Measurements from ENCODE around the gene SLA2. TPM values are rescaled to one million over a fixed set of nuclear protein-coding genes. Genes with fewer than 3 reads are reported as not detected.
"Not testable (repeated sequence)": the region's sequence is repeated elsewhere in the genome, so short reads cannot be mapped to it uniquely, and the experiment has no call there.

The SLA2 gene, protein sequence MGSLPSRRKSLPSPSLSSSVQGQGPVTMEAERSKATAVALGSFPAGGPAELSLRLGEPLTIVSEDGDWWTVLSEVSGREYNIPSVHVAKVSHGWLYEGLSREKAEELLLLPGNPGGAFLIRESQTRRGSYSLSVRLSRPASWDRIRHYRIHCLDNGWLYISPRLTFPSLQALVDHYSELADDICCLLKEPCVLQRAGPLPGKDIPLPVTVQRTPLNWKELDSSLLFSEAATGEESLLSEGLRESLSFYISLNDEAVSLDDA
- total RNA-seq = 0.30 TPM
- long read RNA-seq = 0 reads

DNA sequence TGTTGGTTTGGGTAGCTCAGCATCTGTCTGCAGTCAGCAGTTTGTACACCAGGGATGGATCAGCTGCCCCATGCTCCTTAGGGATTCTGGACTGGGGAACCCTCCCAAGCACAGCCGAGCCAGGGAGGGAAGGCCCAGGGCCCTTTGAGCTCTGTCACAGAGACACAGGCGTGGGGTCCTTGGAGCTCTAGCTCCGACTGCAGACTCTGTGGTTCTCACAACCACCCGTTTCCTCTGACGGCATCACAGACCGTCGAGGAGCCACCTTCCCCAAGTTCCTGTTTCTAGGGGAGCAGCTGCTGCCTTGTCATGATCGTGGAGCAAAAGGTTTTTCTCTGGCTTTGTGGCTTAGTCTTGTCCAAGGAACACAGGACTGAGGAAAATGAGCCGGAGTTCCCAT, at the start of gene SLA2:
SLA2 (minus strand) TSS at position 199 of the 400 bp plus-strand sequence. CDS start 4,861 bp downstream, outside the sequence.
- ATAC-seq = no peak
- intact Hi-C loops (cut with DNase I) = no loop called here
- DNase-seq (ENCODE audit: missing footprints) = peak; percentile 73

DNA sequence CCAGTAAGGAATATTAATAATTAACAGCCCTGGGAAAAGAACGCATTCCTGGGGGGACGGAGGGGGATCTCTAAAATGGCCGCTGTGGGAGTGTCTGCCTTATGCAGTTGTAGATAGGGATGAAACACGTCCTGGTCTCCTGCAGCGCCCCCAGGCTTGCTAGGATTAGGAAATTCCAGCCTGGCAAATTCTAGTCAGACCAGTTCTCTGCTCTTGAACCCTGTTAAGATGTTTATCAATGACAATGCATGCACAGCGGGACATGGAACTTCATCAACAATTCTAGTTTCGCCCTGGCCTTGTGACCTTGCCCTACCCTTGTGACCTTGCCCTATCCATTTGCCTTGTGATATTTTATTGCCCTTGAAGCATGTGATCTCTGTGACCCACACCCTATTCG, 49.5 kb upstream of the SLA2 start:
- ATAC-seq; intact Hi-C loops (cut with DNase I); DNase-seq (ENCODE audit: missing footprints): not testable (repeated sequence)

DNA sequence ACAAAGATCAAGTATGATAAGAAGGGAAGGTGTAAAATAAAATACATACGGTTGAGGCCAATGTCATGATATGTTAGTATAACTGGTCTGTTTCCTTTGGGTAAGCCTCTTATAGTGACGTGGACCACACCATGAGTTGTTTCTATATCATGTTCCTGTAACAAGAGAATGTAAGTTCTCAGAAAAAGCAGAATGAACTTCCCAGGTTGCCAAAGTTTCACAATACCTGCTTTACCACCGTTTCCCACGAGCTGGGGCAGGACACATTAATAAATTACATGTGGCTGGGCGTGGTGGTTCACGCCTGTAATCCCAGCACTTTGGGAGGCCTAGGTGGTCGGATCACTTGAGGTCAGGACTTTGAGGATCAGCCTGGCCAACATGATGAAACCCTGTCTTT, 42.6 kb upstream of the SLA2 start:
- ATAC-seq = no peak
- intact Hi-C loops (cut with DNase I) = no loop called here
- DNase-seq (ENCODE audit: missing footprints) = no peak

DNA sequence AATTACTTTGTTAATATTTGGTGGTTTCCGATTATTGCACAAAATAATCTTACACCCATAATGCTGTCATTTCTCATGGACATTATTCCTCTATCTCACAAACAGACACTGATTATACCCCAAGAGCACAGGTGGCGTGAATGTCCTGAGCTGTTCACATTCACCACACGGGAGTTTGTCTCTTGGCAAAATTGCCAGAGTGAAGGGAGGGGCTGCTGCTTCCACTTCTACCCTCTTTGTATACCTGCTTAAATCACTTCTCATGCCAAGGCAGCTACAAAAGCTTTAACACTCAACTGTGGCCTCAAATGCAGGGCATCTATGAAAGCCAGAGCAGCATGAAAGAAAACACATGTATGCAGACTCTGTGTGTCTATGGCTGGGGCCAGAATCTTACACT, 41.9 kb upstream of the SLA2 start:
- DNase-seq (ENCODE audit: missing footprints) (no peak), ATAC-seq (no peak)

DNA sequence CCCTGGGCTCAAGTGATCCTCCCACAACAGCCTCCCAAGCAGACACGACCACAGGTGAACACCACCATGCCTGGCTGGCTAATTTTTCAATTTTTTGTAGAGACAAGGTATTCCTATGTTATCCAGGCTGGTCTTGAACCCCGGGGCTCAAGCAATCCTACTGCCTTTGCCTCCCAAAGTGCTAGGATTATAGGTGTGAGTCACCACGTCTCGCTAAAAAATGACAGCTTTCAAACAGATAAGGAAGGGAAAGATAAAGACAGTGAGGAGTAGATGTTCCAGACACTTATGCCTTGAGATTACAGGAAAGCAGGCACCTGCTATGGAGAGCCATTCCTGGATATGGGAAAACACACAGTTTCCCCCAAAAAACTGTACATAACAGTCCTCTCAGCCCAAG, 40.9 kb upstream of the SLA2 start:
- no peak for DNase-seq (ENCODE audit: missing footprints)
- ATAC-seq = no peak
- intact Hi-C loops (cut with DNase I) = no loop called here

More for the DNA sequence above, 41.9 kb upstream of the SLA2 start:
- intact Hi-C loops (cut with DNase I) = no loop called here

DNA sequence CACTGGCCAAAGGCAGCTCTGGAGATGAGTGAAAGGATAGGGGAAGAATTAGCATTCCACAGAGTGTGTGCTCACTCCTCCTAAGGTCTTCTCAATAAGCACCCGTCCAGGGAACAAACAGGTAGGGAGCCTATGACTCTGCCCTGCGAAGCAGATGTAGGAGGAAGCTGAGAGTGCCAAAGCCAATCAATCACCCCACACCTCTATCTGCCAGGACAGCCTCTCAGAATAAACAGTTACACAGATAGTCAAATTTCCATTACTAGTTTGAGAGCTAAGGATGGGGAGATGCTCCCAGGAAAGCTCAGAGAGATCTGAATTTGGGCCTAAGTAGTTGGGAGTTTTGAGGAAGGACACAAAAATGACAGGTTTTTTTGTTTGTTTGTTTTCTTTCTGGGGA, 40.5 kb upstream of the SLA2 start:
- ATAC-seq (peak; percentile 59), DNase-seq (ENCODE audit: missing footprints) (no peak)
- intact Hi-C loops (cut with DNase I) = no loop called here

DNA sequence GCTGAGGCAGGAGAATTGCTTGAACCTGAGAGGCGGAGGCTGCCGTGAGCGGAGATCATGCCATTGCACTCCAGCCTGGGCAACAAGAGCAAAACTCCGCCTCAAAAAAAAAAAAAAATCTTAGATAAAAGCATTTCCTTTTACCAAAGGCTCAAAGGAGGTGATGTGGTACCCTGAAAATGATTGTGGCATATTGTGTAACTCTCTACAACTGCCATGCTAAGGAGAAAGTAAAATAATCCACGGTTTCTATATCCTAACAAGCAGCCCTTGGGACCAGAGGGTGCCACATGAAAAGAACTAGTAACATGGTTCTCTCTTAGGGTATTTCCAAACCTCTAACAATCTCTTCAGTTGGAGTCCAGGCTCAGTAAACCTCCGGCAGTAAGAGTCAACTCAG, 38.8 kb upstream of the SLA2 start:
- no peak for DNase-seq (ENCODE audit: missing footprints)
- intact Hi-C loops (cut with DNase I) = no loop called here
- ATAC-seq = no peak

DNA sequence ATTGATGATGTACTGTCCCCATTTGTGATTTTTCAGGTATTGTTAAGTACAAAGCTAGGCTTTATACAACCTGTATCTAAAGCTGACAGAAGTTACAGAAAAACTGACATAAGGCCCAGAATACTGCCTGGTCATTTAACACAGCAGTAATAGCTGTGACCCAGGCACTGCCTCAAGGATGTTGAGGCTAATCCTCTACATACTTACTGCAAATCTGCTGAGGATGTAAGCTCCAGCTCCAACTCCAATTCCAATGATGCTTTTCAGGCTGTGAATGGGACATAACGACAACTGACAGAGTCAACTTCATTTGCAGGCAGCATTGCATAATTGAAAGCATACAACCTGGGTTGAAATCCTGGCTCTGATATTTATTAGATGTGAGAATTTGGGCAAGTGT, 36.3 kb upstream of the SLA2 start:
- no peak for DNase-seq (ENCODE audit: missing footprints)
- ATAC-seq = no peak
- intact Hi-C loops (cut with DNase I) = no loop called here

DNA sequence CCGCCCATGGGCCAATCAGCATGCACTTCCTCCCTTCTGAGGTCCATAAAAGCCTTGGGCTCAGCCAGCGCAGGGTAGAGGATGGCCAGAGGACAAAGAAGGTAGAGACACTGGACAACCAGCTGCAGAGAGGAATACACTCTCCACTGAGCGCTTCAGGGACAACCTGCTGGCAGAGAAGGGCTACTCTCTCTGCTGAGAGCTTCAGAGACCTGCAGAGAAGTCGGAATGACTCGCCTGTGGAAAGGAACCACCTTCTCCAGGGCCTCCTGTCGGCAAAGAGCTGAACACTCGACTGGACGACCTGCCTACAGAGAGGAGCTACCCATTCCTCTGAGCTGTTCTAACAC, 31.4 kb upstream of the SLA2 start:
- intact Hi-C loops (cut with DNase I) = no loop called here
- DNase-seq (ENCODE audit: missing footprints) (no peak), ATAC-seq (no peak)

DNA sequence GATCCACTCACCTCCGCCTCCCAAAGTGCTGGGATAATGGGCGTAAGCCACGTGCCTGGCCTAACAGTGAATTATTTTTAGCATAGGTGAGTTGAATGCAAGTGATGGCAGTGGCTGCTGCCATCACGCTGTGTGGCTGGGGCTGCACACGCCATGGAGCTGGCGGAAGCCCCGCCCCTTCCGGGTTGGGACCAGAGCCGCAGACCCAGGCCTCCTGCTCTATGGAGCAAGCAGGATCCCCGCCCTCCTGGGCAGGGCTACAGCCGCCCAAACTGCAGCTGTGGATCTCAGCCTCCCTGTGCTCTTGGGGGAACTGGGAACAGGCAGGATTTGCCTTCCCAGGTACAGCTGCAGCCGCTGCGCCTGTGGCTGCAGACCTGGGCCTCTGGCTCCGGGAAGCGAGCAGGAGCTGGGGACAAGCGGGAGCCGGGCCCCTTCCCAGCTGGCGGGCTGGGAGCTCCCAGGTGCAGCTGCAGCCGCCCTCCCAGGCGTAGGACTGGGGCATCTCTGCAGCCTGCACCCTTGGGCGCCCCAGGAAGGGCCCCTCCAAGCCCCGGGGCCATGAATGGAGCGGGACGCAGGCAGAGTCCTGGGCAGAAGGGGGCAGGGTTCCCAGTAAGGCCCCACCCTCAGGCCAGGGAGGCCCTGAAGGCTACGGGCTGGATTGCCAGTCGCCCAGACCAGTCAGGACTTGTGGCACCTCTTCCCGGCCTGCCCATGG, 30.9 kb upstream of the SLA2 start:
- intact Hi-C loops (cut with DNase I) = no loop called here
- ATAC-seq (no peak), DNase-seq (ENCODE audit: missing footprints) (no peak)

DNA sequence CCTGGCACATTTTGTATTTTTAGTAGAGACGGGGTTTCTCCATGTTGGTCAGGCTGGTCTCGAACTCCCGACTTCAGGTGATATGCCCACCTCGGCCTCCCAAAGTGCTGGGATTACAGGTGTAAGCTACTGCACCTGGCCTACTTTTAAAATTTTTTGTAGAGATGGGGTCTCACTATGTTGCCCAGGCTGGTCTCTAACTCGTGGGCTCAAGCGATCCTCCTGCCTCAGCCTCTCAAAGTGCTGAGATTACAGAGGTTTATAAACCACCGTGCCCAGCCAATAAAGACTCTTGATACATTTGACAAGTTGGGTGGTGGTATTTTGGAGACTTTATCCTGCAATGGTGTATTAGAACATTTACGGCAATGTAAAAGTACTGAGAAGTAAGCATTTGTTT, 29.5 kb upstream of the SLA2 start:
- DNase-seq (ENCODE audit: missing footprints); ATAC-seq; intact Hi-C loops (cut with DNase I): not testable (repeated sequence)

DNA sequence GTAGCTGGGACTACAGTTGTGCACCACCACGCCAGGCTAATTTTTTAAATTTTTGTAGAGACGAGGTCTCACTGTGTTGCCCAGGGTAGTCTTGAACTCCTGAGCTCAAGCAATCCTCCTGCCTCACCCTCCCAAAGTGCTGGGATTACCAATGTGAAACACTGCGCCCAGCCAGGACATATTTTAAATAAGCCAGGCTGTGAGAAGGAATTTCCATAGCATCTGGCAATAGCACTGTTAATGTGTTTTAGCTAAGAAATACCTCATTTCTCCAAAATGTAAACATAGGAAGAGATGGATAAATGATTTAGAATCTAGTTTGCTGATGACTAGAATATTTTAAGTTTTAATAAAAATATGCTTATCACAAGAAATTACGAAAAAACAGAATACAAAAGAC, 27.0 kb upstream of the SLA2 start:
- intact Hi-C loops (cut with DNase I) = no loop called here
- DNase-seq (ENCODE audit: missing footprints) (no peak), ATAC-seq (no peak)

DNA sequence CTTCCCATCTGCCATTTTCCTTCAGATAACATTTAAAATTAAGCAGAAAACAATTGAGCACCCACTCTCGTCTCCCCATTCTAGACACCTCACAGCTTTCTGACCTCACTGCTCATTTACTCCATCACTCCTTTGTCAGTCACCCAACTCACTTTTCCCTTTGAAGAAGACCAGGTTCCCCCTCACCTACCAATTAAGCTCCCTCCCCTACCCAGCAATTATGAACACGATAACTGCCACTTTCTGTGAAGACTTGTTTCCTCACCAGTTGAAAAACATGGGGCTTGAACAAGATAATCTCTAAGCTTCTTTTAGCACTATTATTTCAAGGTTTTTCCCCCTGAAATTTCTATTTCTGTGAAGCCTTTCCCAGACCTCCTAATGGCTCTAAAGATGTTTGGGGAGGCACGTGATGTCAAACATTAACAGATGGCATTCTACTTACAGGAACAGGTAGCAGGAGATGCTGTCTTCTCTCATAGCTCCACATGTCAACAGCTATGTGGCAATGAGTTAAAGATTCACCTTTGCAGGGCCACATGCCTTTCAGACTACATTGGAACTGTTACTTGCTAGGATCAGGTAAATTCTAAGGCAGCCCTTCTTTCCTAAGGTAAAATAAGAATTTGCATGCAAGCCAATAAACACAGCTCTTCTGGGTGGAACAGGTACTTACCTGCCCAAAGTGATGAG, 24.8 kb upstream of the SLA2 start:
- intact Hi-C loops (cut with DNase I) = no loop called here
- no peak for ATAC-seq

DNA sequence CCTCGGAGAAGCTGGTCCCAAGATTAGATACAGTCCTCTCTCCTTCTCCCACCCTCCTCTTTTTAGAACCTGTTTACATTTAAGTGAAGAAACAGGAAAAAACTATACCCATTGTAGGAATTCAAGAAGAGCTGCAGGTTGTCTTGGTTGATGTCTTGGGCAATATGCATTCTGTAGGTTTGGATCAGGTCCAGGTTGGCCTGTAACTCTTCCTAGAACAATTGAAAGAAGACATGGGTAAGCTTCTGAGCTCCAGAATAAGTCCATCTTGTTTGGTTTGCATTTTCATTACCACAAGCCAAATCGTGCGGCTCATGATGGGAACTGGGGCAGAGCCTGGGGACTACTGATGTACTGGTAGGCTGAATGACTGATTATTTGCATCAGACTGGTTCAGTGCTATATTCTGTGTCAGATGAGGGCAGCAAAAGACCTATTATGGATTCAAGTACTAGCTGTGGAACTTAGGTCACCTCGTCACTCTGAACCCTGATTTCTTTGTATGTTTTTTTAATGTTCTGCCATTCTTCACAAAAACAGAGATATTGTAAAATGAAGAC, 20.3 kb upstream of the SLA2 start:
- DNase-seq (ENCODE audit: missing footprints) (no peak), ATAC-seq (no peak)
- intact Hi-C loops (cut with DNase I) = no loop called here

More for the DNA sequence above, 24.8 kb upstream of the SLA2 start:
- DNase-seq (ENCODE audit: missing footprints) = no peak

DNA sequence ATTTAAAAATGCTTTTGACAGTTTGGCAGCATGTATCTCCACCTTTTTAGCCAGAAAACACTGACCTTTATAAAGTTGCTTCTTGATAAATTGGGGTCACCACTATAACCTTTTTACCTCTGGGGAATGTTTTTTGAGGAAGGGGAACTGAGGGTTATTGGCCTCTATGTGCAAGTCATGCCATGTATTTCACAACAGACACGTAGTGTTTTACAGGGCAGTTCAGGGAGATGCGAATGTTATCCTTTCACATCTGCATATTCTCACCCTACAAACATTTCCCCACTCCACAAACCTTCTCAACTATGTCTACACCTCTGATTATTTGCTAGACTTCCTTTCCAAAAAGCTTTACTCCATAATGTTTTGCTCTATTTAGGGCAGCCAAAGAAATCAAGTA, 17.0 kb upstream of the SLA2 start:
- no peak for DNase-seq (ENCODE audit: missing footprints)
- no peak for ATAC-seq
- intact Hi-C loops (cut with DNase I) = no loop called here

DNA sequence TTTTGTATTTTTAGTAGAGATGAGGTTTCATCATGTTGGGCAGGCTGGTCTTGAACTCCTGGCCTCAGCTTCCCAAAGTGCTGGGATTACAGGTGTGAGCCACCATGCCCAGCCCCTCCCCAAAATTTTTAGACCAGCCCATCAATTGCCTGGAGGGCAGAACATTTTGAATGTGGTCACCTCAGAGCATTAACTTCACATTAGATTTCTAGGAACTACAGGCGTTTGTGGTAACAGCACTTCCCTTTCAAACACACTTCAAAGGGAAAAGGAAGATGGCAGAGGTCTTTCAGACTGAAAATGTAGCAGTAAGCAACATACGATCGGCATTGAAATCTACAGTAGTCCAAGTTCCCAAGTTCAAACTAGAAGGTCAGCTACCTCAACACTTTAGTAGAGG, 12.3 kb upstream of the SLA2 start:
- ATAC-seq = no peak
- intact Hi-C loops (cut with DNase I) = no loop called here
- DNase-seq (ENCODE audit: missing footprints) = no peak

DNA sequence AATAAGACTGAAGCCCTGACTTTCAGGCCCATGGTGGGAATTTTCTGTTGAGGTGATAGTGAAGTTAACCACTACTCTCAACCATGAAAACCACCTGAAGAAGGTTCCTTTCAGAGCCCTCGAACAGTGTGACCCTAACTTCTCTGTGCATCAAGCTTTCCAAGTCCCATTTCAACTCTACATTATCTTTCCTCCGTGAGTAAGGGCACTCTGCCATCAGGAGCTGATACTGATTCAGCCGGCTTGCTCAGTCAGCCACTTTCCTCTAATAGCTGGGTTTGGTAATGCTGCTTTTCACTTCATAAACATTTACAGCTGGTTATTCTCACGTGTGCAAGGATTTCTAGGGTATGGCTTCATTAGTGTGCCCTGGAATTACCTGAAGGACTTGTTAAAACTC, 10.7 kb upstream of the SLA2 start:
- intact Hi-C loops (cut with DNase I) = no loop called here
- ATAC-seq = no peak
- DNase-seq (ENCODE audit: missing footprints) = no peak

DNA sequence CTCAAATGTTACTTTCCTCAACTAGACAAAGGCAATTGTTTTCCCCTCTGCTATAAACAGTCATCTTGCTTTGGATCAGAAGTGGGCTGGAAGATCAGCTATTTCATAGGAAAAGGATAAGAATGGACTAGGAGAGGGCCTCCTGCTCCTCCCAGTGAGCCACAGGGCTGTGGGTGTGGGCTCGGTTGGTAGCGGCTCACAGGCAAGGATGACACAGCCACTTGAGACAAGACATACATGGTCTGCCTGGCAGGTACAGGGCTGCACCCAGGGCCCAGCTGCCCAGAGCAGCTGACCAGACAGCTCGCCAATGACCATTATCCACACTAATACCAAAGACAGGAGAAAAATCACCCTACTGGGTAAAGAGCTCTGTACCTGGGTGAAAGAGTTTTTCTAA, 9.0 kb upstream of the SLA2 start:
- ATAC-seq = no peak
- intact Hi-C loops (cut with DNase I) = no loop called here
- peak; percentile 22 for DNase-seq (ENCODE audit: missing footprints)

DNA sequence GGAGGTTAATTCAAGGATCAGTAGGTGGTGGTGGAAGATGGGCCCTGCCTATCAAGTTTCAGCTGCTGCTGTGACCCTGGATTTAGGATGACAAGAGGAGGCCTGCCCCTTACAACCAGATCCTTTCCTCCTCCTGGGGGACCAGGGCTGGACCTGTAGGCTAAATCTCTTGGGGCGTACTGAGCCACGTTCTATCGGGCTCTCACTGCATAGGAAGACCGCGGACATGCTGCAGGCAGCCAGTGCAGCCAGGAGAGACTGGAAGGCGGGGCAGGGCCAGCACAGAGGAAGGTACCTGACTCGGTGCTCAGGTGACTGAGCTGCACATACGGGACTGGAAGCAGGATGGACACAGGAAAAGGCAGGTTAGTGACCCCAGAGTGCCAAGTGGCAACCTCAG, 8.5 kb upstream of the SLA2 start:
- ATAC-seq (no peak), DNase-seq (ENCODE audit: missing footprints) (peak; percentile 22)
- intact Hi-C loops (cut with DNase I) = no loop called here

DNA sequence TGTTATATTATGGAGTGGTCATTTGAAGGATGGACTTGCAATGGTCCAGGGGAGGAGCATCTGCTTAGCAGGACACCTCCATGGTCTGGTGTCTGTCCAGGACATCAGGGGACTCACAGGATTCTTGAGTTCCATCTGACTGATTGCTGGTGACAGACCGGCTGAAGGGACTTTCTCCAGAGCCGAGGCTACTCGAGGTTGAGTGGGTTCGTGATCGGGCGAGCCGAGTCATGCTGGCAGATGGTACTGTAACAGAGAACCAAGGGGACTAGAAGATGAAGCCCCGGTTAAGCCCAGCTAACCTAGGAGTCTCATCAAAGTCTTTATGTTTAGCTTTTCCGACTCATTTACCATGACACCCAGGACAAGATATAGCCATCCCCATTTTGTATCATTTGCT, 7.5 kb upstream of the SLA2 start:
- no peak for ATAC-seq
- intact Hi-C loops (cut with DNase I) = no loop called here
- DNase-seq (ENCODE audit: missing footprints) = no peak

Measured in Right ventricle myocardium inferior (tissue), 1 donor.